Measurements from ENCODE around the gene TNS4.

DNA sequence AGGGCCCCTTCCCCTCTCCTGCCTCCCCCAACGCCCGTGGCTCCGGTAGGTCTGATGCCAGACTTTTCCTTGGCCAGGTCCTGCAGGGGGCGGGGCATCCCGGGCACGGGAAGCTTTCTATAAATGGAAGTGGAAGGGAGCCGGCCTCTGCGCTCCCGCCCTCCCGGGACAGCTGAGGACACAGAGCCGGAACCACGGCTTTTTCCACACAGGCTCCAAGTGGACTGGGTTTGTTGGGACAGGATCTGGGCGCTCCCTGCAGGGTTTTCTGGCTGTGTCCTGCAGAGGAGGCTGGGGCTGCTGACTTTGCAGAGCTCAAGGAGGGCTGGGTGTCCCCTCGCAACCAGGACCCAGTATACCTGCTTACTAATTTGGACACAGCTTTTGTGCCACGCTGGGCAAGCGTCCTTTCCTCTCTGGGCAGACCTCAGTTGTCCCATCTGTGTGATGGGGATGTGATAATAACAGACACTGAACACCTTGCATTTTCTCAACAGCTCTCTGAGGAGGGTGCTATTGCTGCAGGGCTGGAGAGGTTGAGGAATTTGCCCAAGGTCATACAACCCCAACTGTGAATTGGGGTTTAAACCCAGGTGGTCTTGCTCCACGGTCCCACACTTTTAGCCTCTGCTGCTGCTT lies 1.8 kb downstream of the TNS4 start:
- TF ChIP-seq, protein P1, sequence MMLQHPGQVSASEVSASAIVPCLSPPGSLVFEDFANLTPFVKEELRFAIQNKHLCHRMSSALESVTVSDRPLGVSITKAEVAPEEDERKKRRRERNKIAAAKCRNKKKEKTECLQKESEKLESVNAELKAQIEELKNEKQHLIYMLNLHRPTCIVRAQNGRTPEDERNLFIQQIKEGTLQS (IDR thresholded peaks at IDR 0.05), result no peak
- TF ChIP-seq, protein P2, sequence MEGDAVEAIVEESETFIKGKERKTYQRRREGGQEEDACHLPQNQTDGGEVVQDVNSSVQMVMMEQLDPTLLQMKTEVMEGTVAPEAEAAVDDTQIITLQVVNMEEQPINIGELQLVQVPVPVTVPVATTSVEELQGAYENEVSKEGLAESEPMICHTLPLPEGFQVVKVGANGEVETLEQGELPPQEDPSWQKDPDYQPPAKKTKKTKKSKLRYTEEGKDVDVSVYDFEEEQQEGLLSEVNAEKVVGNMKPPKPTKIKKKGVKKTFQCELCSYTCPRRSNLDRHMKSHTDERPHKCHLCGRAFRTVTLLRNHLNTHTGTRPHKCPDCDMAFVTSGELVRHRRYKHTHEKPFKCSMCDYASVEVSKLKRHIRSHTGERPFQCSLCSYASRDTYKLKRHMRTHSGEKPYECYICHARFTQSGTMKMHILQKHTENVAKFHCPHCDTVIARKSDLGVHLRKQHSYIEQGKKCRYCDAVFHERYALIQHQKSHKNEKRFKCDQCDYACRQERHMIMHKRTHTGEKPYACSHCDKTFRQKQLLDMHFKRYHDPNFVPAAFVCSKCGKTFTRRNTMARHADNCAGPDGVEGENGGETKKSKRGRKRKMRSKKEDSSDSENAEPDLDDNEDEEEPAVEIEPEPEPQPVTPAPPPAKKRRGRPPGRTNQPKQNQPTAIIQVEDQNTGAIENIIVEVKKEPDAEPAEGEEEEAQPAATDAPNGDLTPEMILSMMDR (IDR thresholded peaks at IDR 0.05 in 2 of 3, conservative IDR thresholded peaks at IDR 0.05 in 1 of 3; ENCODE audit: borderline replicate concordance in 1 of 3, insufficient read depth in 1 of 3, low read depth in 2 of 3, low read length in 2 of 3), result no peak
